GM23248 (cell line): ENCODE data around the gene TCEANC2.

Experiments
- EZH2 ChIP-seq: fragments of 200-600 bp; sonication (generic); IDR thresholded peaks from 2 replicates; pipeline ENCODE4 v1.6.1; 2018; ENCODE audit warnings: antibody characterized with exemption, mild to moderate bottlenecking; ENCODE audit not compliant: insufficient read depth, poor library complexity, severe bottlenecking
- EZH2phosphoT487 ChIP-seq: fragments of 200-600 bp; sonication (generic); IDR thresholded peaks from 2 replicates; pipeline ENCODE4 v1.6.1; 2018; ENCODE audit warnings: antibody characterized with exemption, moderate library complexity, mild to moderate bottlenecking, low read depth; ENCODE audit not compliant: insufficient read depth

DNA sequence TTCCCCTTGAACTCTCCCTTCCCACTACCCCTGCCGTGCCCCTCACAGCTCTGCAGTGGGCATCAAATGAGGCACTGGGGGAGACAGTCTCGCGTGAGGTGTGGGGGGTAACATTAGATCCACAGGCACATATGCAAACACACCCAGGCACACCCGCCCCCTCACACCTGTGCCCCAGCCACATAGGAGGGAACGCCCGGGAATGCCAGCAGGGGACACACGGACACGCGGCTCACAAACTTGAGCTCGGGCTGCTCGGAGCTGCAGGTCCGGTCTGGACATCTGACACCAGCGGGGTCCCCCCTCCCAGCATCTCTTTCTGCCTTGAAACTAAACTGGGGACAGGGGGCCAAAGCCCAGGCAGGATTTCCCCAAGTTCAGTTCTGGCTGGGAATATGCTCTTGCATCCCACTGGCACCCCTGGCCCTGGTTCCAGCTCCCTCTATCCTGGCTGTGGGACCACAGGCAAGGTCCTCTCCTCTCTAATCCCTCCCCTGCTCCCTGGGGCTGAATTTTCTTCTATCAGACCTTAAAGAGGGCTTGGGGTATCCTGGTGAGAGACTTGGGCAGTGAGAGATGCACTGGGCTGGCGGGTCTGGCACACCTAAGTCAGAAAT is 68.8 kb downstream of the TCEANC2 start:
- no peak for TF ChIP-seq EZH2
- TF ChIP-seq EZH2phosphoT487, result no peak
